HG03175 (cell line): ENCODE results near the gene GAK.

Experiments
- ATAC-seq: cut with Tn5 transposase; IDR thresholded peaks from one replicate; pipeline ENCODE4 v1.9.1; 2021; ENCODE audit warnings: mild to moderate bottlenecking, moderate library complexity; ENCODE audit not compliant: unreplicated experiment

GAK gene

GRCh38 chr4:833156-833555 lies 99.0 kb downstream of the GAK start:
- ATAC-seq = no peak

- no peak for ATAC-seq
These were observed 99.6 kb downstream of the GAK start for GRCh38 chr4:832536-832935.

GRCh38 chr4:832108-832507 lies 100.0 kb downstream of the GAK start:
- ATAC-seq = no peak

GRCh38 chr4:831483-831805 lies 100.7 kb downstream of the GAK start:
- no peak for ATAC-seq

- no peak for ATAC-seq
These were observed 101.3 kb downstream of the GAK start for GRCh38 chr4:830601-831482.

GRCh38 chr4:829761-830600 lies 102.1 kb downstream of the GAK start:
- ATAC-seq = no peak

- ATAC-seq = no peak
These were observed 102.8 kb downstream of the GAK start for GRCh38 chr4:829291-829690.

- no peak for ATAC-seq
These were observed 103.4 kb downstream of the GAK start for GRCh38 chr4:828641-829271.

GRCh38 chr4:827209-828081 lies 104.7 kb downstream of the GAK start:
- ATAC-seq = no peak

- no peak for ATAC-seq
These were observed 105.5 kb downstream of the GAK start for GRCh38 chr4:826508-827208.

GRCh38 chr4:825971-826330 lies 106.2 kb downstream of the GAK start, which contains the start of gene CPLX1:
CPLX1 (minus strand) TSS chr4:826129; CDS start chr4:824522, 1,607 bp downstream.
- no peak for ATAC-seq

GRCh38 chr4:825063-825970 lies 106.8 kb downstream of the GAK start:
- ATAC-seq = no peak

GRCh38 chr4:824461-825062 lies 107.6 kb downstream of the GAK start:
- ATAC-seq = no peak

GRCh38 chr4:823761-824460 lies 108.2 kb downstream of the GAK start:
- no peak for ATAC-seq

- no peak for ATAC-seq
These were observed 108.8 kb downstream of the GAK start for GRCh38 chr4:823176-823760.

- ATAC-seq = no peak
These were observed 109.5 kb downstream of the GAK start for GRCh38 chr4:822361-823175.

GRCh38 chr4:821631-822030 lies 110.5 kb downstream of the GAK start:
- no peak for ATAC-seq
